ENCODE measurements around the gene DCUN1D2.

DNA sequence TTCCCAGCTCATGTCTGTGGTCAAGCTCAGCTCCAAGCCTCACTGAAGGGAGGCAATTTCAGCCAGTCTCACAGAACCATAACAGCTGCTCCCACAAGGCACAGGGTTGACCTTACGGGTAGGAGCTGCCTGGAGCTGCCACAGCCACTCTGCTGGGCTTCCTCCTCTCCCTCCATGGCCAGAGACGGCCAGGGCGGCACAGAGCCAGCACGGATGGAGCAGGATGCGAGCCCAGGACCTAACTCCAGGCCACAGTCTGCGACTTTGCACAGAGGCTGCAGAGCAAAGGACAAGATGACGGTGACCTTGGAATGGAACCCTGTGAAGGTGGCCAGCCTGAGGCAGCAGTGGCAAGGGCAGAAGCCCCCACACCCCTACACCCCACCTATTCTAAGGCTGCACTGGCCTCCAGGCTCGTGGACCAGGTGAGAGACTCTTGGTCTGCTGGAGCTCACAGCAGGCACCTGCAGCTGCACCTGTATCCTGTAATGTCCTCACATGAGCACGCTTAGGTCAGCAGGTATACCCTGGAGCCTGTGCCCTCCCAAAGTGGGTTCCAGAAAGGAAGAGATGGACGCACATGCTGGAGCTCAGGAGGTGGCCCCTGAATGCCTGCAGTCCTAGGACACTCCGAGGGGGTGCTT lies 66.9 kb downstream of the DCUN1D2 start:
- TF ChIP-seq, protein P1, sequence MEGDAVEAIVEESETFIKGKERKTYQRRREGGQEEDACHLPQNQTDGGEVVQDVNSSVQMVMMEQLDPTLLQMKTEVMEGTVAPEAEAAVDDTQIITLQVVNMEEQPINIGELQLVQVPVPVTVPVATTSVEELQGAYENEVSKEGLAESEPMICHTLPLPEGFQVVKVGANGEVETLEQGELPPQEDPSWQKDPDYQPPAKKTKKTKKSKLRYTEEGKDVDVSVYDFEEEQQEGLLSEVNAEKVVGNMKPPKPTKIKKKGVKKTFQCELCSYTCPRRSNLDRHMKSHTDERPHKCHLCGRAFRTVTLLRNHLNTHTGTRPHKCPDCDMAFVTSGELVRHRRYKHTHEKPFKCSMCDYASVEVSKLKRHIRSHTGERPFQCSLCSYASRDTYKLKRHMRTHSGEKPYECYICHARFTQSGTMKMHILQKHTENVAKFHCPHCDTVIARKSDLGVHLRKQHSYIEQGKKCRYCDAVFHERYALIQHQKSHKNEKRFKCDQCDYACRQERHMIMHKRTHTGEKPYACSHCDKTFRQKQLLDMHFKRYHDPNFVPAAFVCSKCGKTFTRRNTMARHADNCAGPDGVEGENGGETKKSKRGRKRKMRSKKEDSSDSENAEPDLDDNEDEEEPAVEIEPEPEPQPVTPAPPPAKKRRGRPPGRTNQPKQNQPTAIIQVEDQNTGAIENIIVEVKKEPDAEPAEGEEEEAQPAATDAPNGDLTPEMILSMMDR (IDR thresholded peaks at IDR 0.05): no peak
- TF ChIP-seq POLR2A (IDR thresholded peaks at IDR 0.05): no peak

All from right lobe of liver (tissue), 4 donors.